ENCODE results near the gene NAA15. TPM values are rescaled to one million over a fixed set of nuclear protein-coding genes. Genes with fewer than 3 reads are reported as not detected.
A peak's percentile ranks its signal among the peaks of the same experiment; 100 is the strongest.
"Not testable (repeated sequence)": the region's sequence is repeated elsewhere in the genome, so short reads cannot be mapped to it uniquely, and the experiment has no call there.

Gene NAA15
- total RNA-seq, 1 donor from 2014 or later = 36.5 TPM

- ATAC-seq (no peak), DNase-seq (ENCODE audit: missing footprints) (no peak)
- intact Hi-C loops (cut with DNase I) = loop anchor here (5.0 kb wide), 3 partner anchors 36 to 116 kb away; partner anchors contain the start of gene RAB33B
These were observed 114.9 kb downstream of the NAA15 start for GRCh38 chr4:139416073-139416673.

GRCh38 chr4:139419388-139419914 is 118.1 kb downstream of the NAA15 start:
- intact Hi-C loops (cut with DNase I) = loop anchor here (5.0 kb wide), 3 partner anchors 33 to 113 kb away; partner anchors contain the start of gene RAB33B
- no peak for DNase-seq (ENCODE audit: missing footprints)
- ATAC-seq = peak; percentile 60

- intact Hi-C loops (cut with DNase I) = no loop called here
- ATAC-seq (no peak), DNase-seq (ENCODE audit: missing footprints) (no peak)
These were observed 119.3 kb downstream of the NAA15 start for GRCh38 chr4:139420652-139421051.

GRCh38 chr4:139436122-139436521 is 134.8 kb downstream of the NAA15 start:
- intact Hi-C loops (cut with DNase I) = no loop called here
- DNase-seq (ENCODE audit: missing footprints) (no peak), ATAC-seq (no peak)

GRCh38 chr4:139438141-139438540 is 136.8 kb downstream of the NAA15 start:
- intact Hi-C loops (cut with DNase I) = no loop called here
- ATAC-seq = no peak
- DNase-seq (ENCODE audit: missing footprints) = no peak

DNA sequence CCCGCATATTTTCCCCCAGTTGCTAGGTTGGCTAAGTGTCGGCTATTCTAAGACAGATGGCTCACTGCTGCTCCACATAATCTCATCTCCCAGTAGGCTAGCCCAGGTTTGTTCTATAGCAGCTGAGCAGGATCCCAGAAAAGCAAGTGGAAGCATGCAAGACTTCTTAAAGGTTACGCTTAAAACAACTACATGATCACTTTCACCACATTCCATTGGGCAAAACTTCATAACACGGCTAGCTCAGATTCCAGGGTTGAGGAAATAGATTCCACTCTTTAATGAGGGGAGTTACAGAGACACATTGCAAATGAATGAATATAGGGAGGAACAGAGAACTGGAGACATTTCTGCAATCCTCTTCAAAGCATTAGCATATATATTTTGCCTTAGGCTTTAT is 139.7 kb downstream of the NAA15 start:
- intact Hi-C loops (cut with DNase I) = no loop called here
- no peak for ATAC-seq
- DNase-seq (ENCODE audit: missing footprints) = no peak

DNA sequence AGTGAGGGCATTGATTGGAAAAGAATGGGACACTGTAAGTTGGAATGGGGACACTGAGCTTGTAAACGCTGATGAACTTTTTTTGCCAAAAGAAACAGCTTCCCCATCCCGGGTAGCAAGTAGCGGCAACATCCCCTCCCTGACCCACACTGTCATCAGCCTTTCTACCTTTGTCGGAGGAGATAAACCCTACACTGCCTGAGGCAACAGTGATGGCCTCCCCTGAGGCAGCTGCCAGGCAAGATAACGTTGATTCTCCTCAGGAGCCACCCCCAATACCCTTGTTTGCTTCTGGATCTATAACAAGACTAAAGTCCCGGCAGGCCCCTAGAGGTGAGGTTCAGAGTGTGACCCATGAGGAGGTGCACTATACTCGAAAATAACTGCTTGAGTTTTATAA is 142.4 kb downstream of the NAA15 start:
- ATAC-seq = no peak
- intact Hi-C loops (cut with DNase I) = no loop called here
- DNase-seq (ENCODE audit: missing footprints) = no peak

DNA sequence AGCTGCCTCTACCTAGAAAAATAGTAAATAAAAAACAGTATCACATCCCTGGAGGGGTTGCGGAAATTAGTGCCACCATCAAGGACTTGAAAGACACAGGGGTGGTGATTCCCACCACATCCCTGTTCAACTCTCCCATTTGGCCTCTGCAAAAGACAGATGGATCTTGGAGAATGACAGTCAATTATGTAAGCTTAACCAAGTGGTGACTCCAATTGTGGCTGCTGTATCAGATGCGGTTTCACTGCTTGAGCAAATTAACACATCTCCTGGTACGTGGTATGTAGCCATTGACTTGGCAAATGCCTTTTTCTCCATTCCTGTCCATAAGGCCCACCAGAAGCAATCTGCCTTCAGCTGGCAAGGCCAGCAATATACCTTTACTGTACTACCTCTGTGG is 143.6 kb downstream of the NAA15 start:
- intact Hi-C loops (cut with DNase I); DNase-seq (ENCODE audit: missing footprints); ATAC-seq: not testable (repeated sequence)

DNA sequence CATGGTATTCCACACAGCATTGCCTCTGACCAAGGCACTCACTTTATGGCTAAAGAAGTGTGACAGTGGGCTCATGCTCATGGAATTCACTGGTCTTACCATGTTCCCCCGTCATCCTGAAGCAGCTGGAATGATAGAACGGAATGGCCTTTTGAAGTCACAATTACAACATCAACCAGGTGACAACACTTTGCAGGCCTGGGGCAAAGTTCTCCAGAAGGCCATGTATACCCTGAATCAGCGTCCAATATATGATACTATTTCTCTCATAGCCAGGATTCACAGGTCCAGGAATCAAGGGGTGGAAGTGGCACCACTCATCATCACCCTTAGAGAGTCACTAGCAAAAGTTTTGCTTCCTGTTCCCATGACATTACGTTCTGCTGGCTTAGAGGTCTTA is 145.8 kb downstream of the NAA15 start:
- ATAC-seq; DNase-seq (ENCODE audit: missing footprints); intact Hi-C loops (cut with DNase I): not testable (repeated sequence)

- ATAC-seq (no peak), DNase-seq (ENCODE audit: missing footprints) (no peak)
- intact Hi-C loops (cut with DNase I) = loop anchor here (5.0 kb wide), 2 partner anchors 33 to 107 kb away; partner anchors contain the start of gene SETD7
These were observed 149.3 kb downstream of the NAA15 start for GRCh38 chr4:139450586-139450985.

DNA sequence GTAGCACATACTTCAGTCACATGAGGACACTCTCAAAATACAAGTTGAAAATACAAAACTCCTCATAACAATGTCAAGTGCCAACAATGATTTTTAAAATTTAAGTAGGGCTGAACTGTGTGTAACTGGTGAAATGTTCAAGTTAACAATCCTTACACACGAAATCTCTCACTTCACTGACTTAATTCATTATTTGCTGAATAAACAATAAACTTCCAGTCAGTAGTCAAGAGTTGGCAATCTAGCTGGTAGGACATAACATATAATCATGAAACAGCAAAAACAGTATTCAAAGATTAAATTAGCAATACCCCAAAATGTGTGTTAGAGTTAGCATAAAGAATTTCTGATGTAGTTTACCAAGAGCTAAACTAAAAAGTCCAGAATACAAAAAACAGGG is 150.7 kb downstream of the NAA15 start:
- DNase-seq (ENCODE audit: missing footprints) (no peak), ATAC-seq (no peak)
- intact Hi-C loops (cut with DNase I) = loop anchor here (5.0 kb wide), 2 partner anchors 35 to 105 kb away; partner anchors contain the start of gene SETD7

GRCh38 chr4:139453041-139453370 is 151.7 kb downstream of the NAA15 start:
- intact Hi-C loops (cut with DNase I) = loop anchor here (5.0 kb wide), 2 partner anchors 36 to 104 kb away; partner anchors contain the start of gene SETD7
- ATAC-seq = no peak

GRCh38 chr4:139453371-139454110 is 152.2 kb downstream of the NAA15 start:
- peak; percentile 99 for DNase-seq (ENCODE audit: missing footprints)
- peak; percentile 98 for ATAC-seq
- intact Hi-C loops (cut with DNase I) = loop anchor here (5.0 kb wide), 2 partner anchors 36 to 104 kb away; partner anchors contain the start of gene SETD7

More at GRCh38 chr4:139453041-139453370, 151.7 kb downstream of the NAA15 start:
- DNase-seq (ENCODE audit: missing footprints) = no peak

DNA sequence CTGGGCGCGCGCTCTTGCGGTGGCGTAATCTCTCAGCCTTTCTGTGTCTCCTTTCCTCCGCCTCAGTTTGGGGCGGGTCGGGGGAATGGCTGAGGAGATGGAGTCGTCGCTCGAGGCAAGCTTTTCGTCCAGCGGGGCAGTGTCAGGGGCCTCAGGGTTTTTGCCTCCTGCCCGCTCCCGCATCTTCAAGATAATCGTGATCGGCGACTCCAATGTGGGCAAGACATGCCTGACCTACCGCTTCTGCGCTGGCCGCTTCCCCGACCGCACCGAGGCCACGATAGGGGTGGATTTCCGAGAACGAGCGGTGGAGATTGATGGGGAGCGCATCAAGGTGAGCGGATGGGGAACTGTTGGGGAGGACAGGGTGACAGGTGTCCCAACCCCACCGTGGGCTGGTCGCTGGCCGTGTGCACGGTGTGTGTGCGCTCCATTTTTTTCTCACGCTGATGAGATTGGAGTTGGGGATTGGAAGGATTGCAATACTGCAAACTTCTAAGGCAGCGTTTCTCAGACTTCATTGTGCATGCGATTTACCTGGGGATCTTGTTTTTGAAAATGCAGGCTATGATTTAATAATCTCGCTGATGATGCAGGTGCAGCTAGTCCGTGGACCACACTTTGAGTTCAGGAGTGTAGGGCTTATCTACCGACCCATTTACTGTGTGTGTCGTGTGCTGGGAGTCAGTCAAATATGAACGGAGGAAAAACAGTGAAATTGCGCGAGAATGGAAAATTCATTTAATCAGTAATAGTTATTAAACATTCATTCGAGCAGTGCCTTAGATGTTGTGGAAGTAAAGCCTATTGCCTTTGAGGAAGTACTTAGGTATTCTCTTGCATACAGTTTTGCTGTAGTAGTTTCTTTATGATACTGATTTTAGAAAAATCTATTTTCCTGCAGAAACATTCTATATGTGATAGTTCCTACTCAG is 153.1 kb downstream of the NAA15 start, which contains the start of gene RAB33B:
Gene RAB33B, plus strand, starts transcription at position 11 of the 935 bp plus-strand sequence. Its CDS starts 75 bp downstream, at position 86.
- peak; percentile 98 for DNase-seq (ENCODE audit: missing footprints)

DNA sequence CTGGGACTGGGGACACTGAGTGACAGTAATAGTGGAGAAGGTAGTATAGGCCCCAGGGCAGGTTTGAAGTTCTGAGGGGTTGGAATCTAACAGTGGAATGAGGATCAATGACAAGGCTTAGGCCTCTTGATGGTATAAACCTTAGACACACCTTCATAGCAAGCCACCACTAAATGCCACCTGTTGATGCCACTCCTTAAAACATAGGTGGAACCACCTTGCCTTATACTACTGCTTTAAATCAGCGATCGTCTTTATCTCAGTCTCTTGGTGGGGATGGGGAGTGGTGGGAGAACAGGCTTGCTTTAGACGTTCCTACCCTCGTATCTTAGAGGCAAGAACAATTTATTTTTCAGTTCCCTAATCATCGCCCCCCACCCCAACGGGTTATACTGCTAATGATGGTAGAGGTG is 153.8 kb downstream of the NAA15 start:
- intact Hi-C loops (cut with DNase I) = no loop called here
- ATAC-seq (no peak), DNase-seq (ENCODE audit: missing footprints) (no peak)

More for the DNA sequence above, 153.1 kb downstream of the NAA15 start, which contains the start of gene RAB33B:
- no peak for ATAC-seq
- intact Hi-C loops (cut with DNase I) = loop anchor here (5.0 kb wide), 2 partner anchors 37 to 103 kb away; partner anchors contain the start of gene SETD7

DNA sequence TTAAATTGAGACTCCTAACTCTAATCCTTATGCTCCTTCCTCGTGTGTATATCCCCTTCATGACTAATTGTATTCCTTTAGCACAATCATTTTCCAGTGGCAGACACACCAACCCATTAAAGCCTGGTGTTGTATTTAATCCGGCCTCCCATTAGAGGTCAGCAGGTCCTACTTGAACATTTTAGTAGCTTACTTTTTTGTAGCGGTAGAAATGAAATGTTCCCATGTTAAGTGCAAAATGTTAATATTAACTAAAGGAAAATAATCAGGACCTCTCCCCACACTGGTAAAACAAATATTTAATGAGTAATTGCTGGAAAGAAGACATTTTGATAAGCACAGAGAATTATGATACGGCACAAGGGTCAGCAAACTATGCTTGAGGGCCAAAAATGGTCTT is 156.0 kb downstream of the NAA15 start:
- intact Hi-C loops (cut with DNase I) = no loop called here
- ATAC-seq = no peak

GRCh38 chr4:139458543-139458942 is 157.2 kb downstream of the NAA15 start:
- ATAC-seq (no peak), DNase-seq (ENCODE audit: missing footprints) (no peak)
- intact Hi-C loops (cut with DNase I) = no loop called here

More for the DNA sequence above, 156.0 kb downstream of the NAA15 start:
- DNase-seq (ENCODE audit: missing footprints) = no peak

DNA sequence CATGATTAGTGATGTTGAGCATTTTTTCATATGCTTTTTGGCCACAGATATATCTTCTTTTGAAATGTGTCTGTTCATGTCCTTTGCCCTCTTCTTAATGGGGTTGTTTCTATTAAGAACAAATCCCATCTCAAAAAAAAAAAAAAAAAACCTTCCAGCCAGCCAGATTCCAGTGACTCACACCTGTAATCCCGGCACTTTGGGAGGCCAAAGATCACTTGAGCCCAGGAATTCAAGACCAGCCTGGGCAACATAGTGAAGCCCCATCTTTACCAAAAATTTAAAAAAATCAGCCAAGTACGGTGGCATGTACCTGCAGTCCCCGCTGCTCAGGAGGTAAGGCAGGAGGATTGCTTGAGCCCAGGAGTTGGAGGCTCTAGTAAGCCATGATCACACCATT is 157.7 kb downstream of the NAA15 start:
- intact Hi-C loops (cut with DNase I) = no loop called here
- ATAC-seq (no peak), DNase-seq (ENCODE audit: missing footprints) (no peak)
